Measurements from ENCODE around the gene TOM1L1.
A peak's percentile ranks its signal among the peaks of the same experiment; 100 is the strongest.

DNA sequence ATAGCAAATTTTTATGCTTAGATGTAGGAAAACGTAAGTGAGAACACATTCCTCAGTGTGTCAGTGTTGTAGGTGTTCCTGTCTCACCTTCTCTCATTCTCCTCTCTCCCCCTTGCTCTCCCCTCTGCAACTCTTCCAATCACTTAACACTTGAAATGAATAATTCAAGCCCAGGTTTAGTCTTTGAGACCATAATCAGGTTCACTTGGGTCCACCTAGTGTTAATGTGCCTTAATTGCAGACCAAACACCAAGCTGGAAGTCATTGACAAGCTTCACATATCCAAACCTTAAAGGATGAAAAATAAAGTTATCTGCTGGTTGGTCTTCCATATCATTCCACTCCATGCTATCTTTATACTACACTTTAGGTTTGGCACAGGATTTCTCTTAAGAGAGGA is 104.9 kb downstream of the TOM1L1 start:
- TF ChIP-seq, protein P1, sequence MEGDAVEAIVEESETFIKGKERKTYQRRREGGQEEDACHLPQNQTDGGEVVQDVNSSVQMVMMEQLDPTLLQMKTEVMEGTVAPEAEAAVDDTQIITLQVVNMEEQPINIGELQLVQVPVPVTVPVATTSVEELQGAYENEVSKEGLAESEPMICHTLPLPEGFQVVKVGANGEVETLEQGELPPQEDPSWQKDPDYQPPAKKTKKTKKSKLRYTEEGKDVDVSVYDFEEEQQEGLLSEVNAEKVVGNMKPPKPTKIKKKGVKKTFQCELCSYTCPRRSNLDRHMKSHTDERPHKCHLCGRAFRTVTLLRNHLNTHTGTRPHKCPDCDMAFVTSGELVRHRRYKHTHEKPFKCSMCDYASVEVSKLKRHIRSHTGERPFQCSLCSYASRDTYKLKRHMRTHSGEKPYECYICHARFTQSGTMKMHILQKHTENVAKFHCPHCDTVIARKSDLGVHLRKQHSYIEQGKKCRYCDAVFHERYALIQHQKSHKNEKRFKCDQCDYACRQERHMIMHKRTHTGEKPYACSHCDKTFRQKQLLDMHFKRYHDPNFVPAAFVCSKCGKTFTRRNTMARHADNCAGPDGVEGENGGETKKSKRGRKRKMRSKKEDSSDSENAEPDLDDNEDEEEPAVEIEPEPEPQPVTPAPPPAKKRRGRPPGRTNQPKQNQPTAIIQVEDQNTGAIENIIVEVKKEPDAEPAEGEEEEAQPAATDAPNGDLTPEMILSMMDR (conservative IDR thresholded peaks at IDR 0.05; ENCODE audit: low read length), result peak; percentile 78
- no peak for TF ChIP-seq EZH2phosphoT487 (IDR thresholded peaks at IDR 0.05; ENCODE audit: borderline replicate concordance, low read depth, low read length)
